PC-9 (cell line): ENCODE results near the gene PIP4P1.

ENCODE experiments used
- CTCF ChIP-seq: fragments of 200-600 bp; sonication (generic); conservative IDR thresholded peaks from 2 replicates; pipeline ENCODE4 v1.6.1; 2017; ENCODE audit warnings: mixed run types, antibody characterized with exemption, mild to moderate bottlenecking, moderate library complexity
- EZH2 ChIP-seq: fragments of 200-600 bp; sonication (generic); IDR thresholded peaks from 2 replicates; pipeline ENCODE4 v1.8.0; 2017; ENCODE audit warnings: antibody characterized with exemption, low read depth

- TF ChIP-seq CTCF (no peak), EZH2 (no peak)
These were observed 19.8 kb downstream of the PIP4P1 start for GRCh38 chr14:20441461-20441860.
